ENCODE data around the gene ZZZ3. TPM values are rescaled to one million over a fixed set of nuclear protein-coding genes. Genes with fewer than 3 reads are reported as not detected.

Gene ZZZ3
- total and polyA plus RNA-seq, 4 donors, result 8.6 to 48.9 (median 31.1) TPM

DNA sequence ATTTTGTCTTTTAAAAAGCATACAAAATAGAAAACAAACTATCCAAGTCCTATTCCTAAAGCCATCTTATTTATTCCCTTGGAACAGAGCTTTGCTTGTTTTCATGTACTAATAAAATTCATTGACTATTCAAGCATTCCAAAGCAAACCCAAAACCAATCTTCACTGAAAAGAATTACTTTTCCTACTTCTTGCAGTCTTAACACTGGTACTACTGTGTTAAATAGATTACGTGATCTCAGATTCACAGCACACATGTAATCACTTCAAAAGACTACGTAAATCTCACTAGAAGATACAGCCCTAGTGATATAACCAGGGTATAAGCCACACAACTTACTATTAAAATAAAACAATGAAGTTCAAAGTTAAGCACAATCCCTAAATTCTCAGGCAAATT lies 39.0 kb downstream of the ZZZ3 start:
- DNase-seq (ENCODE audit: low spot score), result no peak
- Histone ChIP-seq H3K4me1 (ENCODE audit: control insufficient read depth in 4 of 4, insufficient read depth in 4 of 4, low read length in 3 of 4) (no peaks in the 10 kb centered on the region), H3K27me3 (ENCODE audit: control insufficient read depth in 4 of 4, insufficient read depth in 4 of 4, low read length in 3 of 4) (no peaks in the 10 kb centered on the region), H3K9me3 (ENCODE audit: control insufficient read depth in 4 of 4, low read length in 3 of 4) (no peaks in the 10 kb centered on the region), H3K36me3 (ENCODE audit: control insufficient read depth in 4 of 4, insufficient read depth in 3 of 4, low read depth in 1 of 4, low read length in 3 of 4) (peaks cover 2 to 15% (median 9%) of the 10 kb centered on the region in 4 donors), H3K9ac (ENCODE audit: low read depth in 1 of 2, low read length in 2 of 2) (no peak overlapping the region), H3K4me3 (ENCODE audit: low read depth in 1 of 3, low read length in 3 of 3) (no peak overlapping the region), H3K27ac (ENCODE audit: low read depth in 1 of 2, low read length in 2 of 2) (no peak overlapping the region)
- 98% methylated on average over 2 of the region's 2 CpGs for WGBS
- TF ChIP-seq TAF1 (conservative IDR thresholded peaks at IDR 0.05), result no peak
- no peak for TF ChIP-seq GABPA (IDR thresholded peaks at IDR 0.05 in 1 of 2, conservative IDR thresholded peaks at IDR 0.05 in 1 of 2)
- TF ChIP-seq, protein P1, sequence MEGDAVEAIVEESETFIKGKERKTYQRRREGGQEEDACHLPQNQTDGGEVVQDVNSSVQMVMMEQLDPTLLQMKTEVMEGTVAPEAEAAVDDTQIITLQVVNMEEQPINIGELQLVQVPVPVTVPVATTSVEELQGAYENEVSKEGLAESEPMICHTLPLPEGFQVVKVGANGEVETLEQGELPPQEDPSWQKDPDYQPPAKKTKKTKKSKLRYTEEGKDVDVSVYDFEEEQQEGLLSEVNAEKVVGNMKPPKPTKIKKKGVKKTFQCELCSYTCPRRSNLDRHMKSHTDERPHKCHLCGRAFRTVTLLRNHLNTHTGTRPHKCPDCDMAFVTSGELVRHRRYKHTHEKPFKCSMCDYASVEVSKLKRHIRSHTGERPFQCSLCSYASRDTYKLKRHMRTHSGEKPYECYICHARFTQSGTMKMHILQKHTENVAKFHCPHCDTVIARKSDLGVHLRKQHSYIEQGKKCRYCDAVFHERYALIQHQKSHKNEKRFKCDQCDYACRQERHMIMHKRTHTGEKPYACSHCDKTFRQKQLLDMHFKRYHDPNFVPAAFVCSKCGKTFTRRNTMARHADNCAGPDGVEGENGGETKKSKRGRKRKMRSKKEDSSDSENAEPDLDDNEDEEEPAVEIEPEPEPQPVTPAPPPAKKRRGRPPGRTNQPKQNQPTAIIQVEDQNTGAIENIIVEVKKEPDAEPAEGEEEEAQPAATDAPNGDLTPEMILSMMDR (IDR thresholded peaks at IDR 0.05; ENCODE audit: low read depth, low read length, missing input control), result no peak
- no peak for TF ChIP-seq NR2F2 (IDR thresholded peaks at IDR 0.05)
- no peak for TF ChIP-seq JUND (IDR thresholded peaks at IDR 0.05)
- TF ChIP-seq RAD21 (IDR thresholded peaks at IDR 0.05), result no peak
- TF ChIP-seq YY1 (IDR thresholded peaks at IDR 0.05), result no peak
- TF ChIP-seq, protein P2, sequence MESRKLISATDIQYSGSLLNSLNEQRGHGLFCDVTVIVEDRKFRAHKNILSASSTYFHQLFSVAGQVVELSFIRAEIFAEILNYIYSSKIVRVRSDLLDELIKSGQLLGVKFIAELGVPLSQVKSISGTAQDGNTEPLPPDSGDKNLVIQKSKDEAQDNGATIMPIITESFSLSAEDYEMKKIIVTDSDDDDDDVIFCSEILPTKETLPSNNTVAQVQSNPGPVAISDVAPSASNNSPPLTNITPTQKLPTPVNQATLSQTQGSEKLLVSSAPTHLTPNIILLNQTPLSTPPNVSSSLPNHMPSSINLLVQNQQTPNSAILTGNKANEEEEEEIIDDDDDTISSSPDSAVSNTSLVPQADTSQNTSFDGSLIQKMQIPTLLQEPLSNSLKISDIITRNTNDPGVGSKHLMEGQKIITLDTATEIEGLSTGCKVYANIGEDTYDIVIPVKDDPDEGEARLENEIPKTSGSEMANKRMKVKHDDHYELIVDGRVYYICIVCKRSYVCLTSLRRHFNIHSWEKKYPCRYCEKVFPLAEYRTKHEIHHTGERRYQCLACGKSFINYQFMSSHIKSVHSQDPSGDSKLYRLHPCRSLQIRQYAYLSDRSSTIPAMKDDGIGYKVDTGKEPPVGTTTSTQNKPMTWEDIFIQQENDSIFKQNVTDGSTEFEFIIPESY (IDR thresholded peaks at IDR 0.05), result no peak
- TF ChIP-seq HNF4A (conservative IDR thresholded peaks at IDR 0.05), result no peak
- no peak for TF ChIP-seq EGR1 (IDR thresholded peaks at IDR 0.05; ENCODE audit: low read depth in 2 of 2)
- TF ChIP-seq RXRA (IDR thresholded peaks at IDR 0.05), result no peak
- TF ChIP-seq, protein P3, sequence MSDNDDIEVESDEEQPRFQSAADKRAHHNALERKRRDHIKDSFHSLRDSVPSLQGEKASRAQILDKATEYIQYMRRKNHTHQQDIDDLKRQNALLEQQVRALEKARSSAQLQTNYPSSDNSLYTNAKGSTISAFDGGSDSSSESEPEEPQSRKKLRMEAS (IDR thresholded peaks at IDR 0.05), result no peak
- no peak for TF ChIP-seq FOXA2 (IDR thresholded peaks at IDR 0.05)
- TF ChIP-seq, protein P4, sequence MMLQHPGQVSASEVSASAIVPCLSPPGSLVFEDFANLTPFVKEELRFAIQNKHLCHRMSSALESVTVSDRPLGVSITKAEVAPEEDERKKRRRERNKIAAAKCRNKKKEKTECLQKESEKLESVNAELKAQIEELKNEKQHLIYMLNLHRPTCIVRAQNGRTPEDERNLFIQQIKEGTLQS (IDR thresholded peaks at IDR 0.05), result no peak
- no peak for TF ChIP-seq HNF4G (IDR thresholded peaks at IDR 0.05)
- TF ChIP-seq FOXA1 (IDR thresholded peaks at IDR 0.05), result no peak
- TF ChIP-seq, protein P5, sequence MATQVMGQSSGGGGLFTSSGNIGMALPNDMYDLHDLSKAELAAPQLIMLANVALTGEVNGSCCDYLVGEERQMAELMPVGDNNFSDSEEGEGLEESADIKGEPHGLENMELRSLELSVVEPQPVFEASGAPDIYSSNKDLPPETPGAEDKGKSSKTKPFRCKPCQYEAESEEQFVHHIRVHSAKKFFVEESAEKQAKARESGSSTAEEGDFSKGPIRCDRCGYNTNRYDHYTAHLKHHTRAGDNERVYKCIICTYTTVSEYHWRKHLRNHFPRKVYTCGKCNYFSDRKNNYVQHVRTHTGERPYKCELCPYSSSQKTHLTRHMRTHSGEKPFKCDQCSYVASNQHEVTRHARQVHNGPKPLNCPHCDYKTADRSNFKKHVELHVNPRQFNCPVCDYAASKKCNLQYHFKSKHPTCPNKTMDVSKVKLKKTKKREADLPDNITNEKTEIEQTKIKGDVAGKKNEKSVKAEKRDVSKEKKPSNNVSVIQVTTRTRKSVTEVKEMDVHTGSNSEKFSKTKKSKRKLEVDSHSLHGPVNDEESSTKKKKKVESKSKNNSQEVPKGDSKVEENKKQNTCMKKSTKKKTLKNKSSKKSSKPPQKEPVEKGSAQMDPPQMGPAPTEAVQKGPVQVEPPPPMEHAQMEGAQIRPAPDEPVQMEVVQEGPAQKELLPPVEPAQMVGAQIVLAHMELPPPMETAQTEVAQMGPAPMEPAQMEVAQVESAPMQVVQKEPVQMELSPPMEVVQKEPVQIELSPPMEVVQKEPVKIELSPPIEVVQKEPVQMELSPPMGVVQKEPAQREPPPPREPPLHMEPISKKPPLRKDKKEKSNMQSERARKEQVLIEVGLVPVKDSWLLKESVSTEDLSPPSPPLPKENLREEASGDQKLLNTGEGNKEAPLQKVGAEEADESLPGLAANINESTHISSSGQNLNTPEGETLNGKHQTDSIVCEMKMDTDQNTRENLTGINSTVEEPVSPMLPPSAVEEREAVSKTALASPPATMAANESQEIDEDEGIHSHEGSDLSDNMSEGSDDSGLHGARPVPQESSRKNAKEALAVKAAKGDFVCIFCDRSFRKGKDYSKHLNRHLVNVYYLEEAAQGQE (IDR thresholded peaks at IDR 0.05), result no peak
- no peak for TF ChIP-seq SP1 (IDR thresholded peaks at IDR 0.05)

All from liver (tissue), 9 donors.